Omental fat pad (tissue), 4 donors: ENCODE results near the gene ADGRD1. TPM values are rescaled to one million over a fixed set of nuclear protein-coding genes. Genes with fewer than 3 reads are reported as not detected.
A peak's percentile ranks its signal among the peaks of the same experiment; 100 is the strongest.

Experiments used
- ATAC-seq: fragments of 150-250 bp; one replicate; pipeline ENCODE4 v1.9.1; 2016; ENCODE audit warnings: mild to moderate bottlenecking, moderate library complexity; ENCODE audit not compliant: low FRiP score
- DNase-seq: peaks from one replicate; pipeline ENCODE4 v3.0.0-alpha.2; 2019; ENCODE audit warnings: low spot score
- total RNA-seq, 4 donors: library from RNA; depleted of rRNA; stranded (reverse); fragments of >200 nt; gene quantifications; one replicate each; pipeline ENCODE4 v1.1.0, GENCODE V29; 2016
- TF ChIP-seq, protein P1 (sequence below), 3 donors: fragments of 450-650 bp; IDR thresholded peaks; one replicate each; pipeline ENCODE4 v1.5.1; 2016 to 2017; ENCODE audit warnings: antibody characterized with exemption in 3 of 3, mild to moderate bottlenecking in 3 of 3, moderate library complexity in 2 of 3

ADGRD1 gene
- total RNA-seq, 4 donors from 2014 or later: 34.3 to 98.6 (median 52.4) TPM

DNA sequence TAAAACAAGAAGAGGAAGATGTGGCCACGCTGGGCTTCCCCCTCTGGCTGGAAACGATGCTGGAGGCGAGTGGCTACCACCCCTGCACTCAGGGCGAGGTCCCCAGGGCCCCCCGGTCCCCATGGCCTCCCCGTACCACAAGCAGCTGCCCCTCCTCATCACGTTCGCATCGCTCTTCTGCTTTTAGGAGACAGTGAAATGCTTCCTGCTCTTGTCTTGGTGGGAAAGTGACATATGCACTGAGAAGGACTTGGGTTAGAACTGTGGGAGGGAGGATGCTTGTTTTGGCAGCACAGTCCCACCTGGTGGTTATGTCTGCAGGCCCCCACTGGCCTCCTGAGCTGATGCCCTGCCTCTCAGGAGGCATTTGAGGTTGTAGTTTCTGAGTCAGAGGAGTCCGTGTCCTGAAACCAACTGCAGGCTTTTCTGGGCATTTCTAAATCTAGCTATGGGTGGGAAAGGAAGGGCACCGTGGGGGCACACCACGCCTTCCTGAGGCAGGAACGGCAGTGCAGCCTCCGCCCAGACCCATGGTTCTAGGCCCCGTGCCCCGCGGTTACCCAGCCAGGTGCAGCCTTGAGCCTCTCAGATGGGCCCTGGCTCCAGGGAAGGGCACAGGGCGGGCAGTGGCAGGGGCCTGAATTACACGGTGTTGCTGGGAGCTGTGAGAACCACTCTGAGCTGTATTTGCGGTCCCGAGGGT is 139.3 kb downstream of the ADGRD1 start:
- DNase-seq: no peak
- ATAC-seq: no peak

DNA sequence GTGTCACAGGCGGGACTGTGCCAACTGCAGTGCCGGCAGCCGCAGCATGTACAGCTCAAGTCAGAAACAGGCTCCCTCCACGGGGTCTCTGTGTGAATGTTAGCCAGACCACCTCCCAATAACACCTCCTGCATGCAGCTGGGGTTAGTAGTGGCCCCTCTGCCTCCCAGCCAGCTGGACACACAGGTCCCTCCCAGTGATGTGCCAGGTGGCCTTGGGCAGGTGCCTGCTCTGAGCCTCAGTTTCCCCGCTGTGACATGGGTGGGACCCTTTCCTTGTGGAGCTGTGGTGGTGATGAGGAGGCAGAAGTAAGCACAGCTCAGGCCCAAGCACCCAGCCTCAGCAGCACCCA is 139.9 kb downstream of the ADGRD1 start:
- TF ChIP-seq, protein P1, sequence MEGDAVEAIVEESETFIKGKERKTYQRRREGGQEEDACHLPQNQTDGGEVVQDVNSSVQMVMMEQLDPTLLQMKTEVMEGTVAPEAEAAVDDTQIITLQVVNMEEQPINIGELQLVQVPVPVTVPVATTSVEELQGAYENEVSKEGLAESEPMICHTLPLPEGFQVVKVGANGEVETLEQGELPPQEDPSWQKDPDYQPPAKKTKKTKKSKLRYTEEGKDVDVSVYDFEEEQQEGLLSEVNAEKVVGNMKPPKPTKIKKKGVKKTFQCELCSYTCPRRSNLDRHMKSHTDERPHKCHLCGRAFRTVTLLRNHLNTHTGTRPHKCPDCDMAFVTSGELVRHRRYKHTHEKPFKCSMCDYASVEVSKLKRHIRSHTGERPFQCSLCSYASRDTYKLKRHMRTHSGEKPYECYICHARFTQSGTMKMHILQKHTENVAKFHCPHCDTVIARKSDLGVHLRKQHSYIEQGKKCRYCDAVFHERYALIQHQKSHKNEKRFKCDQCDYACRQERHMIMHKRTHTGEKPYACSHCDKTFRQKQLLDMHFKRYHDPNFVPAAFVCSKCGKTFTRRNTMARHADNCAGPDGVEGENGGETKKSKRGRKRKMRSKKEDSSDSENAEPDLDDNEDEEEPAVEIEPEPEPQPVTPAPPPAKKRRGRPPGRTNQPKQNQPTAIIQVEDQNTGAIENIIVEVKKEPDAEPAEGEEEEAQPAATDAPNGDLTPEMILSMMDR (IDR thresholded peaks at IDR 0.05): no peak
- ATAC-seq (no peak), DNase-seq (peak; percentile 13)

More for the DNA sequence above, 139.3 kb downstream of the ADGRD1 start:
- TF ChIP-seq, protein P1 (IDR thresholded peaks at IDR 0.05): no peak

DNA sequence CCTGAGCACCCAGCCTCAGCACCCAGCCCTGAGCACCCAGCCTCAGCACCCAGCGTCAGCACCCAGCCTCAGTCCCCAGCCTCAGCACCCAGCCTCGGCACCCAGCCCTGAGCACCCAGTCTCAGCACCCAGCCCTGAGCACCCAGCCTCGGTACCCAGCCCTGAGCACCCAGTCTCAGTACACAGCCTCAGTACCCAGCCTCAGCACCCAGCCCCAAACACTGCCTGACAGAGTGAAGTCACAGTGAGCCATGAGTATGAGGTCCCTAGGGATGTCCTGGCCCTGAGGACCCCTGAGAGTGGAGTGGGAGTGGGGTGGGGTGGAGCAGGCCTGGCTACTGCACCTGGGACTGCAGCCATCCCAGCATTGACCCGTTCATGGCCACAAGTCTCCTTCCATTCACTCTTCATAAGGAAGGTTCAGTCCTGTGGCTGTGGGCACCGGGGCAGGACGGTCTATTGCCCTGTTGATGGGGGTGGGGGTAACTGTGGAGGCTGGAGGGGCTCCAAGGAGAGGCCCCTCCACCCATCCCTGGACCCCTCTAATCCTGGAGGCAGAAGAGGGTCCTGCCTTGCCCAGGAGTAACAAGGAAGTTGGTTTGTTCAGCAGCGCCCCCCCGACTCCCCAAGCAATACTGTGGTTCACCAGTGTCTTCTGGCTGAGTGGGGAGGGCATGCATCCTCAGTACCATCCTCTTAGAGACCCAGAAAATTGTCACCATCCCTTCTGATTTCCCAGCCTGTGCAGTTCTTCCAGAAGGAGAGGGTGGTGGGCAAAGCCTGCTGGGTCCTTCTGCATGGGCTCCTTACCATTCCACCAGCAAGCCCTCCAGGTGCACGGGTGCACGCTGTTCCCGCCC is 140.5 kb downstream of the ADGRD1 start:
- ATAC-seq: no peak
- TF ChIP-seq, protein P1 (IDR thresholded peaks at IDR 0.05): no peak

DNA sequence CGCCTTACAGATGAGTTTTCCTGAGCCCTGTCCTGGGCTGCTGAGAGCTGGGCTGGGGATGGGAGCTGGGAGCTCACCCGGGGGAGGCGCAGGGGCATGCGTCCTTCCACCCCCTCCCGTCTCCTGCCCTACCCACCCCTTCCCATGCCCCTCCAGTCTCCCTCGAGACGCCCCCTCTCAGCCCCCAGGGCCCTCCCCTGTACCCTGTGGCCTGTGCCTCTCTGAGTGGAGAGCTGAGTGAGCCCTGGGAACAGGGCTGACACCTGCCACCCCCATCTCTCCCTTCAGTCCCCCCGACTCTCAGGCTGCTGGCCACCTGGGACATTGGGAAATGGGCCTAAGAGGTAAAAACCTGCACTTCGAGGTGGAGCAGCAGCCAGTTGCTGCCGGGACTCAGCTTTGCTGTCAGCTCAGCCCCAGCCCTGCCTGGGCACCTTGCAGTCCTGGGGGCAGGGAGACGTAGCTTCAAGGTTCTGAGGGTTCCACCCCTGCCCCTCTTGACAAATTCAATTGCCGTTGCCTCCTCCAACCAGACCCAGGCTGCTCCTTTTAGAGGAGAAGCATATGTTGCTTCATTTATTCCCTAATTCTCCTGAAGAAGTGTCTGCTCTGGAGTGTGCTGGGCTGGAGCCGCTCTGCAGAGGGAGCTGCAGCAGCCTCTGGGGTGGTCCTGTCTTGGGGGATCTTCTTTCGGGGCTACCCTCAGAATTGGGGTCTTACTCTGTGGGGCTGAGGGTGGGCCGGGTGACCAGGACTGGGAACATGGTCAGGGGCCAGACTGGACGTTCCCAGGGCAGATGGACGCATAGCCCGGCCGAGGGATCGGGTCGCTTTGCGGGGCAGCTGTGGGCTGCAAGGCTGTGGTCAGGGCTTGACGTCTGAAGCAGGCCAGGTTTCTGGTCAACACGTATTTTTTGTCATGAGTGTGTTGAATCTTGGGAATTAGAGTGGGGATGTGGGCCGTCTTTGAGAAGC is 141.4 kb downstream of the ADGRD1 start:
- no peak for ATAC-seq
- DNase-seq: no peak
- TF ChIP-seq, protein P1 (IDR thresholded peaks at IDR 0.05): no peak

More for the DNA sequence above, 140.5 kb downstream of the ADGRD1 start:
- no peak for DNase-seq

DNA sequence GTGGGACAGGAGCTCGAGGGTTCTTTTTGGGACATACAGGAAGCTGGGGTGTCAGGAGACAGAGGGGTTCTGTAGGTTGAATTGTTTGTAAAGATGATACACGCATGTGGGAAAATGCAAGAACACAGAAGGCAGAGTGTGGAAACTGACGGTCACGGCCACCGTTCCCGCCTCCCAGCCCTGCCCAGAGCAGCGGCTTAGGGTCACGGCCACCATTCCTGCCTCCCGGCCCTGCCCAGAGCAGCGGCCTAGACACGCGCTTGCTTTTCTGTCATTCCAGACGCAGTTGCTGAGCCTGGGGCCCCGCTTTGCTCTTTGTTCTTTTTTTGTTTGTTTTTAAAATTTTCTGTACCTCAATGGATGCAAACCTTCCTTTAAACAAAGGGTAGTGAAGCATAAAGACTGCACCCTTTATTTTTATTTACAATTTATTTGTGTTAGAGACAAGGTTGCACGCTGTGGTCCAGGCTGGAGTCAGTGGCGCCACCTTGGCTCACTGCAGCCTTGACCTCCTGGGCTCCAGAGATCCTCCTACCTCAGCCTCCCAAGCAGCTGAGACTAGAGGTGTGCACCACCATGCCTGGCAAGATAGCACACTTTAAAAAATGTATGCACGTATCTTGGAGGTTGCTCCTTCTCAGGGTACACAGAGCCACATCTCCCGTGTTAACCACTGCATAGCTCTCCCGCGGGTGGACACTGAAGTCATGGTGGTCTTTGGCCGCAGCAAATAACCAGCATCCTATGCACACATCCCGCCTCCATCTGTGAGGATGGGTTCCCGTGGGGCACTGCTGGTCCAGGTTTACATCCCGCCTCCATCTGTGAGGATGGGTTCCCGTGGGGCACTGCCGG is 142.3 kb downstream of the ADGRD1 start:
- DNase-seq (no peak), ATAC-seq (no peak)
- TF ChIP-seq, protein P1 (IDR thresholded peaks at IDR 0.05): no peak

DNA sequence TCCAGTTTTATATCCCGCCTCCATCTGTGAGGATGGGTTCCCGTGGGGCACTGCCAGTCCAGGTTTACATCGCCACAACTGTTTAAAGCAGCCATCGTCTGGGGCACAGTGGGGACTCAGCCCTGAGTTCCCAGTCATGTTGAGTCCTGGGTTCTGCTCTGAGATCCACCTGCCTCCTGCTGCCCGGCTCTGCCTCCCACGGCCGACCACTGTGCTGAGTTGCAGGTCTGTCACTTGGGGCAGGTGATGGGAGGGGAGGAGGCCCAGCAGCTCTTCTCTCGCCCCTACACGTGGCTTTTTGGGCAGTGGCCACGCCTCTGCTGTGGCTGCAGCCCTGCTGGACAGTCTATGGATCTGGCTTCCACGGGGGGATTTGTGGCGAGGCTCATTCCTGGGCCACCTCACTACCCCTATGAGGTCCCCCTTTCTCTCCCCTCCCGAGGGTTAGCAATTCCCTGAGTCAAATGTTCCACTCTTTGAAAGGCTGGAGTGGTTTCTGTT is 143.0 kb downstream of the ADGRD1 start:
- TF ChIP-seq, protein P1 (IDR thresholded peaks at IDR 0.05): no peak
- no peak for ATAC-seq
- no peak for DNase-seq
